A549 (cell line): ENCODE data around the gene ZFYVE28. TPM values are rescaled to one million over a fixed set of nuclear protein-coding genes. Genes with fewer than 3 reads are reported as not detected.
A peak's percentile ranks its signal among the peaks of the same experiment; 100 is the strongest.

ENCODE experiments used
- ATAC-seq, 2 experiments: fragments of 200-7000 bp in 1 of 2; fragments of >200 bp in 1 of 2; cut with Nextera tagmentation in 1 of 2; cut with Tn5 transposase in 1 of 2; 3 replicates each; pipeline versions ENCODE4 v1.8.0 to v1.9.1; 2018 to 2020; ENCODE audit warnings: mild to moderate bottlenecking in 1 of 2, moderate library complexity in 1 of 2
- CTCF ChIA-PET: fragments of 300-600 bp; sonication (Branson Sonifier 250); formaldehyde crosslinking; extraction: SDS; loops from one replicate; lab custom pipeline; 2021; ENCODE audit warnings: antibody characterized with exemption, inconsistent platforms; lab: Yijun Ruan, JAX
- POLR2A ChIA-PET: fragments of 350-600 bp; formaldehyde crosslinking; extraction: SDS; loops from one replicate; lab custom pipeline; 2021; ENCODE audit warnings: antibody characterized with exemption, inconsistent platforms; lab: Yijun Ruan, JAX
- DNase-seq, 2 experiments: peaks; one replicate each; pipeline versions ENCODE4 v3.0.0 to v3.0.0-alpha.2; 2011 to 2016; ENCODE audit warnings: low read depth in 1 of 2, low spot score in 1 of 2
- FAIRE-seq: peaks from 2 replicates; lab custom pipeline; 2011; peaks lifted over from hg19 to GRCh38; lab: Jason Lieb, UNC
- H3K27ac ChIP-seq, 2 experiments: fragments of >200 bp; sonication (Bioruptor Twin); formaldehyde crosslinking; 3 replicates each; pipeline ENCODE4 v1.5.1; 2016 to 2017
- H3K4me1 ChIP-seq: fragments of >200 bp; sonication (Bioruptor Twin); formaldehyde crosslinking; 3 replicates; pipeline ENCODE4 v1.6.1; 2016
- H3K4me2 ChIP-seq: fragments of >200 bp; sonication (Bioruptor Twin); formaldehyde crosslinking; 3 replicates; pipeline ENCODE4 v1.6.1; 2016
- H3K4me3 ChIP-seq: fragments of >200 bp; sonication (Bioruptor Twin); formaldehyde crosslinking; 3 replicates; pipeline ENCODE4 v1.5.1; 2016
- H3K9me3 ChIP-seq: fragments of >200 bp; sonication (Bioruptor Twin); formaldehyde crosslinking; 3 replicates; pipeline ENCODE4 v1.6.1; 2016
- ATOH8 ChIP-seq: fragments of 250-450 bp; sonication (Bioruptor Pico); IDR thresholded peaks from 2 replicates; pipeline ENCODE4 v1.5.0; 2020; ENCODE audit warnings: low read depth, mild to moderate bottlenecking, moderate library complexity
- BHLHE40 ChIP-seq: IDR thresholded peaks from 2 replicates; pipeline ENCODE4 v1.6.1; 2012; ENCODE audit warnings: low read depth, low read length, inconsistent platforms
- CEBPB ChIP-seq, 2 experiments: fragments of >200 bp in 1 of 2; sonication (Bioruptor Twin) in 1 of 2; formaldehyde crosslinking in 1 of 2; IDR thresholded peaks; 2 replicates each; pipeline ENCODE4 v1.6.1; 2012 to 2016
- E2F6 ChIP-seq: IDR thresholded peaks from 2 replicates; pipeline ENCODE4 v1.6.1; 2012; ENCODE audit warnings: low read depth, borderline replicate concordance
- EHF ChIP-seq: fragments of 250-450 bp; sonication (Bioruptor Pico); IDR thresholded peaks from 2 replicates; pipeline ENCODE4 v1.5.0; 2020; ENCODE audit warnings: mild to moderate bottlenecking
- EHMT2 ChIP-seq: fragments of 200-600 bp; sonication (generic); IDR thresholded peaks from 2 replicates; pipeline ENCODE4 v1.6.1; 2016; ENCODE audit warnings: antibody characterized with exemption, low read depth, mild to moderate bottlenecking, moderate library complexity
- EP300 ChIP-seq, 2 experiments: fragments of >200 bp; sonication (Bioruptor Twin); formaldehyde crosslinking; IDR thresholded peaks; 2 replicates in 1 of 2; 3 replicates in 1 of 2; pipeline ENCODE4 v1.6.1; 2016 to 2017
- FOXS1 ChIP-seq: fragments of 250-450 bp; sonication (Bioruptor Pico); IDR thresholded peaks from 2 replicates; pipeline ENCODE4 v1.5.0; 2020; ENCODE audit warnings: mild to moderate bottlenecking, moderate library complexity
- GATA3 ChIP-seq: IDR thresholded peaks from 2 replicates; pipeline ENCODE4 v1.6.1; 2012; ENCODE audit warnings: borderline replicate concordance
- HEYL ChIP-seq: fragments of 250-450 bp; sonication (Bioruptor Pico); IDR thresholded peaks from 2 replicates; pipeline ENCODE4 v1.8.0; 2021; ENCODE audit warnings: mild to moderate bottlenecking, moderate library complexity
- HOXA7 ChIP-seq: fragments of 250-450 bp; sonication (Bioruptor Pico); IDR thresholded peaks from 2 replicates; pipeline ENCODE4 v1.5.0; 2020; ENCODE audit warnings: mild to moderate bottlenecking, moderate library complexity
- JUNB ChIP-seq: fragments of >200 bp; sonication (Bioruptor Twin); formaldehyde crosslinking; IDR thresholded peaks from 2 replicates; pipeline ENCODE4 v1.6.1; 2016
- KDM1A ChIP-seq: fragments of 200-600 bp; sonication (generic); IDR thresholded peaks from 2 replicates; pipeline ENCODE4 v1.6.1; 2016; ENCODE audit warnings: low read depth, mild to moderate bottlenecking
- KDM5A ChIP-seq: fragments of 200-600 bp; sonication (generic); IDR thresholded peaks from 2 replicates; pipeline ENCODE4 v1.6.1; 2016; ENCODE audit warnings: antibody characterized with exemption, mild to moderate bottlenecking
- MAFK ChIP-seq: fragments of 450-650 bp; IDR thresholded peaks from 2 replicates; pipeline ENCODE4 v1.6.1; 2014; ENCODE audit not compliant: partially characterized antibody
- MAX ChIP-seq: IDR thresholded peaks from 2 replicates; pipeline ENCODE4 v1.6.1; 2012
- NR3C1 ChIP-seq: fragments of >200 bp; sonication (Bioruptor Twin); formaldehyde crosslinking; IDR thresholded peaks from 3 replicates; pipeline ENCODE4 v1.6.1; 2017
- PHF8 ChIP-seq: fragments of 200-600 bp; sonication (generic); IDR thresholded peaks from 2 replicates; pipeline ENCODE4 v1.6.1; 2016; ENCODE audit warnings: low read depth, mild to moderate bottlenecking, antibody characterized with exemption, moderate library complexity, borderline replicate concordance
- RARB ChIP-seq: fragments of 250-450 bp; sonication (Bioruptor Pico); IDR thresholded peaks from 2 replicates; pipeline ENCODE4 v1.8.0; 2021; ENCODE audit warnings: mild to moderate bottlenecking, moderate library complexity
- SMC3 ChIP-seq: fragments of >200 bp; sonication (Bioruptor Twin); formaldehyde crosslinking; IDR thresholded peaks from 3 replicates; pipeline ENCODE4 v1.6.1; 2018; ENCODE audit warnings: inconsistent platforms
- ZC3H11A ChIP-seq: fragments of 450-650 bp; IDR thresholded peaks from 2 replicates; pipeline ENCODE4 v1.6.1; 2014; ENCODE audit warnings: antibody characterized with exemption, mild to moderate bottlenecking
- ZNF302 ChIP-seq: fragments of 250-450 bp; sonication (Bioruptor Pico); IDR thresholded peaks from 2 replicates; pipeline ENCODE4 v1.9.0; 2021; ENCODE audit warnings: inconsistent platforms, mild to moderate bottlenecking, moderate library complexity
- ZSCAN20 ChIP-seq: fragments of 250-450 bp; sonication (Bioruptor Pico); IDR thresholded peaks from 2 replicates; pipeline ENCODE4 v1.8.0; 2022; ENCODE audit warnings: mild to moderate bottlenecking, moderate library complexity
- WGBS: methylation state at CpG from one replicate; pipeline ENCODE4 v1.1.6; 2017; ENCODE audit errors: missing lambda C conversion rate; 5-methylcytosine and 5-hydroxymethylcytosine counted together
- polyA plus RNA-seq, 4 experiments: library from polyadenylated mRNA; depleted of rRNA in 3 of 4; stranded (reverse); fragments of >200 nt; fragmentation: RNase III in 1 of 4; extraction: RNeasy Plus Mini Kit Qiagen cat#74134 plus additional on column Dnase treatment in 1 of 4; gene quantifications; 2 replicates in 3 of 4; 3 replicates in 1 of 4; pipeline ENCODE4 v1.2.3, GENCODE V29; 2011 to 2017
- TF ChIP-seq, protein P1 (sequence below): fragments of 150-350 bp; IDR thresholded peaks from 2 replicates; pipeline ENCODE4 v1.6.1; 2014; ENCODE audit warnings: low read depth, mild to moderate bottlenecking, low read length
- TF ChIP-seq, protein P2 (sequence below): fragments of >200 bp; sonication (Bioruptor Twin); formaldehyde crosslinking; IDR thresholded peaks from 3 replicates; pipeline ENCODE4 v1.5.1; 2016

ZFYVE28 gene
- polyA plus RNA-seq, 2 of the 4 experiments (the other 2 are of a cell fraction), result 2.1 to 2.3 TPM

GRCh38 chr4:2427383-2428334 is 9.2 kb upstream of the ZFYVE28 start:
- ChIA-PET POLR2A (no interaction called here), CTCF (interaction anchor here (0.9 to 3.0 kb wide), 6 partner anchors 9 to 35 kb away, joined by 3 to 13 read pairs (median 4); partner anchors contain the start of gene CFAP99)
- peaks cover 8% of the 10 kb centered on the region for H3K4me1 ChIP-seq
- H3K4me2 ChIP-seq, result no peak overlapping the region
- 94% methylated on average over 12 of the region's 23 CpGs for WGBS
- TF ChIP-seq KDM5A (no peak), ATOH8 (CRISPR knock-in tag) (no peak), BHLHE40 (no peak), MAX (no peak), E2F6 (no peak), FOXS1 (CRISPR knock-in tag) (no peak), SMC3 (no peak)
- TF ChIP-seq, protein P1, sequence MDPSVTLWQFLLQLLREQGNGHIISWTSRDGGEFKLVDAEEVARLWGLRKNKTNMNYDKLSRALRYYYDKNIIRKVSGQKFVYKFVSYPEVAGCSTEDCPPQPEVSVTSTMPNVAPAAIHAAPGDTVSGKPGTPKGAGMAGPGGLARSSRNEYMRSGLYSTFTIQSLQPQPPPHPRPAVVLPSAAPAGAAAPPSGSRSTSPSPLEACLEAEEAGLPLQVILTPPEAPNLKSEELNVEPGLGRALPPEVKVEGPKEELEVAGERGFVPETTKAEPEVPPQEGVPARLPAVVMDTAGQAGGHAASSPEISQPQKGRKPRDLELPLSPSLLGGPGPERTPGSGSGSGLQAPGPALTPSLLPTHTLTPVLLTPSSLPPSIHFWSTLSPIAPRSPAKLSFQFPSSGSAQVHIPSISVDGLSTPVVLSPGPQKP, result no peak
- no peak overlapping the region for H3K4me3 ChIP-seq
- DNase-seq, result no peak
- ATAC-seq, result peak in 1 of 2 experiments; percentile 27; a peak in 3 of 6 replicates
- H3K27ac ChIP-seq, result peak overlapping the region in 1 of 2 experiments; percentile 34; a peak in 2 of 6 replicates
- FAIRE-seq, result no peak
- H3K9me3 ChIP-seq, result no peaks in the 10 kb centered on the region

- POLR2A ChIA-PET, result no interaction called here
- TF ChIP-seq HOXA7 (CRISPR knock-in tag) (no peak), EHF (CRISPR knock-in tag) (no peak), EHMT2 (no peak), NR3C1 (no peak), GATA3 (no peak), KDM1A (no peak), JUNB (no peak), CEBPB (IDR thresholded peaks at IDR 0.05) (no peak), MAFK (no peak), ZC3H11A (no peak), ZSCAN20 (CRISPR knock-in tag) (no peak), HEYL (CRISPR knock-in tag) (no peak), ZNF302 (no peak), EP300 (IDR thresholded peaks at IDR 0.05) (no peak), PHF8 (no peak), RARB (CRISPR knock-in tag) (no peak)
- TF ChIP-seq, protein P2, sequence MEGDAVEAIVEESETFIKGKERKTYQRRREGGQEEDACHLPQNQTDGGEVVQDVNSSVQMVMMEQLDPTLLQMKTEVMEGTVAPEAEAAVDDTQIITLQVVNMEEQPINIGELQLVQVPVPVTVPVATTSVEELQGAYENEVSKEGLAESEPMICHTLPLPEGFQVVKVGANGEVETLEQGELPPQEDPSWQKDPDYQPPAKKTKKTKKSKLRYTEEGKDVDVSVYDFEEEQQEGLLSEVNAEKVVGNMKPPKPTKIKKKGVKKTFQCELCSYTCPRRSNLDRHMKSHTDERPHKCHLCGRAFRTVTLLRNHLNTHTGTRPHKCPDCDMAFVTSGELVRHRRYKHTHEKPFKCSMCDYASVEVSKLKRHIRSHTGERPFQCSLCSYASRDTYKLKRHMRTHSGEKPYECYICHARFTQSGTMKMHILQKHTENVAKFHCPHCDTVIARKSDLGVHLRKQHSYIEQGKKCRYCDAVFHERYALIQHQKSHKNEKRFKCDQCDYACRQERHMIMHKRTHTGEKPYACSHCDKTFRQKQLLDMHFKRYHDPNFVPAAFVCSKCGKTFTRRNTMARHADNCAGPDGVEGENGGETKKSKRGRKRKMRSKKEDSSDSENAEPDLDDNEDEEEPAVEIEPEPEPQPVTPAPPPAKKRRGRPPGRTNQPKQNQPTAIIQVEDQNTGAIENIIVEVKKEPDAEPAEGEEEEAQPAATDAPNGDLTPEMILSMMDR, result no peak
- TF ChIP-seq, all 56 proteins: peak for 0
- no peaks in the 10 kb centered on the region for H3K9me3 ChIP-seq
- FAIRE-seq (no peak), ATAC-seq (no peak), DNase-seq (no peak)
- CTCF ChIA-PET, result interaction anchor here (1.0 to 3.0 kb wide), 3 partner anchors 10 to 36 kb away, joined by 4 to 13 read pairs (median 7); no protein-coding TSS in a partner anchor
- H3K4me3 ChIP-seq, result no peak overlapping the region
- no peak overlapping the region for H3K4me2 ChIP-seq
- H3K27ac ChIP-seq, result no peak overlapping the region; a peak in 1 of 6 replicates
- peaks cover 8% of the 10 kb centered on the region for H3K4me1 ChIP-seq
- WGBS, result 51% methylated on average over 6 of the region's 13 CpGs
Measured at GRCh38 chr4:2426711-2427275, 8.3 kb upstream of the ZFYVE28 start.
